Activated naive CD4-positive, alpha-beta T cell treated with anti-CD3 and anti-CD28 coated beads, Interleukin-2, amount 50 U/mL, for 72 hours (primary cell): Measurements from ENCODE around the gene SNX1. TPM values are rescaled to one million over a fixed set of nuclear protein-coding genes. Genes with fewer than 3 reads are reported as not detected.
A peak's percentile ranks its signal among the peaks of the same experiment; 100 is the strongest.

Experiments used
- ATAC-seq, 2 donors: fragments of 150-1000 bp; cut with Tn5 transposase; 2 replicates each; pipeline ENCODE4 v1.10.0; 2021; ENCODE audit warnings: mild to moderate bottlenecking in 2 of 2, moderate library complexity in 2 of 2
- DNase-seq, 2 donors: peaks; one replicate each; pipeline ENCODE4 v3.0.0; 2021 to 2022; ENCODE audit warnings: low spot score in 2 of 2
- H3K27ac Mint-ChIP-seq, 2 donors: one replicate each; pipeline ENCODE4 v1.8.0; 2022; ENCODE audit warnings: mild to moderate bottlenecking in 2 of 2, mixed read lengths in 2 of 2
- H3K36me3 Mint-ChIP-seq, 2 donors: one replicate each; pipeline ENCODE4 v1.8.0; 2022; ENCODE audit warnings: mixed read lengths in 2 of 2
- H3K9me3 Mint-ChIP-seq, 2 donors: one replicate each; pipeline ENCODE4 v1.8.0; 2022; ENCODE audit warnings: mixed read lengths in 2 of 2
- total RNA-seq, 2 donors: library from RNA; stranded (reverse); gene quantifications; one replicate each; pipeline ENCODE4 v1.2.3, GENCODE V29; 2022

SNX1 gene
- total RNA-seq, 2 donors from 2014 or later = 58.8 to 128 TPM

DNA sequence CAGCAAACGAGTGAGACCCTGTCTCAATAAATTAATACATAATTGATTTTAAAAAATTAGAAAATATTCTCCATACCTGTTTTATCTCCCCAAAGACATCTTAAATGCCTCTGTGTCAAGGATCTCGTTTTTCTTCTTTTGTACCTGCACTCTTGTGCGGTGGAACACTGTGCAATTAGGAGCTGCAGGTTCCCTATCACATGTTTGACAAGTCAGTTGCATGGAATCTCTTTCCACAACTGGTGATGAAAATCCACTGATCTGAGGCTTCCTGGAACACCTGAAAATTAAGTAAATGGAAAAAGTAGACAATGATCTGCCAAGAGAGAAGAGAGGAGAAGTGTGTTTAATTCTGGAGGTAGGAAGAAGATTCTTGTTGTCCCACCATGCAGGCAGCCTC, 52.8 kb downstream of the SNX1 start:
- Mint-ChIP-seq H3K36me3 (no peaks in the 10 kb centered on the region), H3K27ac (no peak overlapping the region), H3K9me3 (no peaks in the 10 kb centered on the region)
- no peak for ATAC-seq
- DNase-seq = no peak

DNA sequence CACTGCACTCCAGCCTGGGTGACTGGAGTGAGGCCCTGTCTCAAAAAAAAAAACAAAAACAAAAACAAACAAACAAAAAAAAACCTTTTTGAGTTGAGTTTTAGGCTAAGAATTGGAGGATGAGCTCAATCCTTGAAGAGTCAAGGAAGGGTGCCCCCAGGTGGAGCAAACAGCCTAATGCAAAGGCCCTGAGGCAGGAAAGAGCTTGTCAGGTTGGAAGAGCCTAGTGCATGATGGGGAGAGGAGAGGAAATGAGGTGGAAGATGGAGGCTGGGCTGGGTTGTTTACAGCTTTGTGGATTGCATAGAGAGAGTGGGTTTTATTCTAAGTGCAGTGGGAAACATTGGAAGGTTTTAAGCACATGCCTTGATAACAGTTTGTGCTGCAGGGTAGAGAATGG, 53.6 kb downstream of the SNX1 start:
- no peak for DNase-seq
- ATAC-seq = no peak

GRCh38 chr15:64149893-64150578, 54.3 kb downstream of the SNX1 start:
- Mint-ChIP-seq H3K36me3 (no peaks in the 10 kb centered on the region), H3K27ac (peak overlapping the region in 1 of 2 donors; percentile 4), H3K9me3 (no peaks in the 10 kb centered on the region)
- DNase-seq (no peak), ATAC-seq (no peak)

More for the DNA sequence above, 53.6 kb downstream of the SNX1 start:
- no peaks in the 10 kb centered on the region for H3K9me3 Mint-ChIP-seq
- H3K36me3 Mint-ChIP-seq = no peaks in the 10 kb centered on the region
- H3K27ac Mint-ChIP-seq = peak overlapping the region in 1 of 2 donors; percentile 4

DNA sequence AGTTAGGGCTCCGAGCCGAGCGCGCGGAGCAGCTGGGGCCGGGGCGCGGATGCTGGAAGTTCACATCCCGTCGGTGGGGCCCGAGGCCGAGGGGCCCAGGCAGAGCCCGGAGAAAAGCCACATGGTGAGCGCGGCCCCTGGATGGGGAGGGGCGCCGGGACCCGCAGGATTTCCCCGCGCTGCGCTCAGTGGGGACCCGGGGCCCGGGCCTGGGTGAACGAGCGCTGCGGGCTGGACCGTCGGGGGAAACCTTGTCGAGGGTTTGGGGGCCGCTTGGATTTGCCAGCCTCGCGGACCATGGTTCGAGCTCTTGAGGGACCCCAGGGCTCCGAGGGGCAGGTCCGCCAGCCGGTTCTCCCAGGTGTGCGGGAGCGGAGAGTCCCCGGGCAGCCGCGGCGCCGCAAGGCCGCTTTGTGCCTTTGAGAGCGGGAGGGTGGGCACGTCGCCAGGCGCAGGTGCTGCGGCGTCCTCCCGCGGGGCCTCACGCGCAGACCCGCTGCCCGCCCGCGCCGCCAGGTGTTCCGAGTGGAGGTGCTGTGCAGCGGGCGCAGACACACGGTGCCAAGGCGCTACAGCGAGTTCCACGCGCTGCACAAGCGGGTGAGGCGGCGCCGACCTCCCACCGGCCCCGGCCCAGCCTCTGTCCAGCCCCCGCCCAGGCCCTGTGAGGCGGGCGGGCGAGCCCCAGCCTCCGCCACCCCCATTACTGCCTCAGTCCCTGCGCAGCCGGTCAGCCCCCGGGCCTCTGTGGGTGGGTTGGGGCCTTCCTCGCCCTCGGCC, 56.1 kb downstream of the SNX1 start, which contains the start of gene SNX22:
Gene SNX22 (plus strand): TSS at position 5 of the 780 bp plus-strand sequence. CDS start 45 bp downstream, at position 50.
- no peaks in the 10 kb centered on the region for H3K9me3 Mint-ChIP-seq
- DNase-seq = peak in 1 of 2 donors; percentile 30
- peak; percentile 2 to 19 for ATAC-seq
- no peak within 1 kb of the TSS for H3K27ac Mint-ChIP-seq
- H3K36me3 Mint-ChIP-seq = no peaks in the 10 kb centered on the region

DNA sequence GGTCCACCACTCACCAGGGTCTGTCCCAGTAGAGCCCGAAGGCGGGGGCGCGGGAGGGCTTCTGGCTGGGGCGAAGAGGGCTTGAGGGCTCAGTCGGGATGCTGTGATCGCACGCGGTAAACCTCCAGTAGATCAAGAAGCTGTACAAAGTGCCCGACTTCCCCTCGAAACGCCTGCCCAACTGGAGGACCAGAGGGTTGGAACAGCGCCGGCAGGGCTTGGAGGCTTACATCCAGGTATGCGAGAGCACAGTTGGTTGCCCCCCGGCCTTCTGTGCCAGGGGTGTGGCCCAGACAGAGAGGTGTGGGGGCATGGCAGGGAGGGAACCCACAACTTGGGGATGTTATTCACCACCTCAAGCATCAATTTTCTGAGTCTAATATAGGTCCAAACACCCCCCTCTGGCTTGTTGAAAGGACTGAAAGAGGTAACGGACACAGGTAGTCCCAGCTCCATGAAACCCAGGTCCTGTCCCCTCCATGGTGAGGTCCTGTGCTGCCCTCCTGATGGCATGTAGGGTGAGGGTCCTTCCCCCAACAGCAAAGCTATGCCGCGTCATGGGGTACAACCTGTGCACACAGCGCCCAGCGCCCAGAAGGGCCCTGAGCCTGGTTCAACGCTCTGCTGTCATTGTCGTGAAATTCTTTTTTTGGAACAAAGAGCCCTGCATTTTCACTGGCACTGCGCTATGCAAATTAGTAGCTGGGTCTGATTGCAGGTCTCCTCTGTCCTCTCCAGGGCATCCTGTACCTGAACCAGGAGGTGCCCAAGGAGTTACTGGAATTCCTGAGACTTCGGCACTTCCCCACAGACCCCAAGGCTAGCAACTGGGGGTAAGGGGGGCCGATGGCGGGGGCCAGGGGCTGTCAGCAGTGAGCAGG, 57.0 kb downstream of the SNX1 start:
- peaks cover 0 to under 1% of the 10 kb centered on the region in 2 donors for H3K36me3 Mint-ChIP-seq
- ATAC-seq (no peak), DNase-seq (peak in 1 of 2 donors; percentile 21)
- H3K9me3 Mint-ChIP-seq = no peaks in the 10 kb centered on the region
- H3K27ac Mint-ChIP-seq = no peak overlapping the region

- no peaks in the 10 kb centered on the region for H3K9me3 Mint-ChIP-seq
- H3K36me3 Mint-ChIP-seq = peaks cover 6 to 10% of the 10 kb centered on the region in 2 donors
- DNase-seq = peak; percentile 87 to 97
- H3K27ac Mint-ChIP-seq = peak overlapping the region in 1 of 2 donors; percentile 36
- peak; percentile 77 to 90 for ATAC-seq
Measured at GRCh38 chr15:64153480-64154367, 57.9 kb downstream of the SNX1 start.

DNA sequence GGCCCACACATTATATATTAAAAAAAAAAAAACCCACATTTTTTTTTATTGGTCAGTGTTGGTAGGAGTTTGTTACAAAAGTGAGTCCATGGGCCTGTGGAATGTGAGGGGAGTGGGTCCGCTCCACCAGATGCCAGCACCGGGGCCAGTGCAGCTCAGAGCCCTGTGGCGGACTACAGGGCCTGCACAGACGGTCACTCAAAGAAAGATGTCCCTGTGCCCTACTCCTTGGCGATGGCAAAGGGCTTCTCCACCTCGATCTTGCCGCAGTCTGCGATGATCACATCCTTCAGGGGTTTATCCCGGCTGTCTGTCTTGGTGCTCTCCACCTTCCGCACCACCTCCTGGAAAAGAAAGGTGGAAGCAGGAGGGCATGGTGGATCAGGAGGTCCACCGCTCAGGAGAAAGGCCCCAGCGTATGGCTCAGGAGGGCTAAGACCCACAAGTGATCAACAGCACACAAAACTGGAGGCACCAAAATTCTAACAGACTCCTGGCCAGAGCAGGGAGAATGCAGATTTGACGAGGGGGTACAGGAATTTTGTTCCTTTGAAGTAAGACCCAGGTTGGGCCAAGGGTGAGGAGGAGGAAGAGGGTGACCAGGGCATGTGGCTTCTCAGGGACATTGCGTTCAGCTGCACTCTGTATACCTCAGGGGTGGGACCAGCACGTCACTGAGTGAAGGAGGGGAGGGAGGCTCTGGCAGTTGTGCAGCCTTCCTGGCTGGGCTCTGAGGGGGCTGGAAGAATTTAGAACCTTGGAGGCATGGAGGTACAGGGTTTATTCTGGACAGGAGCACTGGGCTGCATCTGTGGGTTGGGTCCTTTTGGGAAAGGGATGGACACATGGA, 60.2 kb downstream of the SNX1 start:
- Mint-ChIP-seq H3K36me3 (peaks cover 18 to 23% of the 10 kb centered on the region in 2 donors), H3K9me3 (no peaks in the 10 kb centered on the region), H3K27ac (no peak overlapping the region)
- DNase-seq (no peak), ATAC-seq (no peak)

- ATAC-seq (no peak), DNase-seq (no peak)
- peaks cover 22 to 25% of the 10 kb centered on the region in 2 donors for H3K36me3 Mint-ChIP-seq
- no peaks in the 10 kb centered on the region for H3K9me3 Mint-ChIP-seq
- peak overlapping the region in 1 of 2 donors; percentile 55 for H3K27ac Mint-ChIP-seq
Measured at GRCh38 chr15:64156652-64157331, 61.0 kb downstream of the SNX1 start.

DNA sequence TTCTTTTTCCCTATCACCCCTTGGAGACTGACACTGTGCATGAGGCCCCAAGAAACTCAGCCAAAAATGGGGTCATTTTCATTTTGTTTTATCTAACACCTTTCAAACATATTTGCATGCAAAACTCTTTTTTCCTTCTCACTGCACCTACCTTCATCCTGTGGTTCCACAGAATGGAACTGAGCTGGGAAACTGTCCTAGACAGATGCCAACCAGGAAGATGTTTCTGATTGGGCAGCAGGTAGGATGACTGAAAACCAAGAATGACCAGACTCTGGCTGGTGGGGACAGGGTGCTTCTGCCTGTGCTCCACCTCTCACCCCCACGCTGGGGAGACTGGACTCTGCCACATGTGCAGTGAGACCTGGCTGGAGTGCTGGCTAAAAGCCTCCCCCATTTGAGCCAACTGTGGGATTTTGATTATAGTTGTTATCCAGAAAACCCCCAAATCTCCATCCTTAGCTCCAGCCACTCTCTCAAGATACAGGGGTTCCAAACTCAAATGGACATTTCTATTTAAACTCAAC, 61.9 kb downstream of the SNX1 start:
- H3K36me3 Mint-ChIP-seq = peaks cover 27 to 31% of the 10 kb centered on the region in 2 donors
- H3K27ac Mint-ChIP-seq = peak overlapping the region; percentile 48 to 88
- no peak for ATAC-seq
- H3K9me3 Mint-ChIP-seq = no peaks in the 10 kb centered on the region
- DNase-seq = no peak

DNA sequence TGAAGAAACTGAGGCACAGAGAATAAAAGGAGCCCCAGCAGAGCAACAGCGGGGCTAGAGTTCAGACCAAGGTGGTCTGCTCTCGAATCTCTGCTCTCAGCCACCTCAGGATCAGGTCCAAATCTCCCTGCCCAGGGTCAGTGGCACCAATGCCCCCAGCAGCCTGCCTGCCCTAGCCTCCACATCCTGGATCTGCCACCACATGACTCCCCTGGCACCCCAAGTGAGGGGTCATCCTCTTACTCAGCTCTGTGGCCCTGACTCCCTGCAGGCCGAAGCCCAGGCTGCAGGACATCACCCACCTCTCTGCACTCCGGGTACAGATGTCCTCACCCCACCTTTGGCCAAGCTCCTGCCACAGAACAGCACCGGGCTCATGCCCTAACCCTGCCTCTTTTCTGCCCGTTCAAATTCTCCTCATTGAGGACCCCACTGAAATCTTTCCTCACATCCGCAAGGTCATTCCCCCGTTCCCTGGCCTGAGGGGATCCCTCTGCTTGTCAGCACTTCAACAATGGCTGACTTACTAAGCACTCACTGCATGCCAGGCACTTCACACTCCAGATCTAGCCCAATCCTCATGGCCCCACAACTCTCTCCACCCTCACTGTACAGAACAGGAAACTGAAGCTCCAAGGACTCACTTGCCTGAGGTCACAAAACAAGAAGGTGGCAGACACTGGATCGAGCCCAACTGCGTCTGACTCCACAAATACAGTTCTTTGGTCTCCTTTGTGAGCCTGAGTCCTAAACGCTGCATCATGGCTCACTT, 62.8 kb downstream of the SNX1 start:
- no peaks in the 10 kb centered on the region for H3K9me3 Mint-ChIP-seq
- ATAC-seq (no peak), DNase-seq (no peak)
- peak overlapping the region; percentile 48 to 88 for H3K27ac Mint-ChIP-seq
- H3K36me3 Mint-ChIP-seq = peaks cover 27 to 34% of the 10 kb centered on the region in 2 donors

DNA sequence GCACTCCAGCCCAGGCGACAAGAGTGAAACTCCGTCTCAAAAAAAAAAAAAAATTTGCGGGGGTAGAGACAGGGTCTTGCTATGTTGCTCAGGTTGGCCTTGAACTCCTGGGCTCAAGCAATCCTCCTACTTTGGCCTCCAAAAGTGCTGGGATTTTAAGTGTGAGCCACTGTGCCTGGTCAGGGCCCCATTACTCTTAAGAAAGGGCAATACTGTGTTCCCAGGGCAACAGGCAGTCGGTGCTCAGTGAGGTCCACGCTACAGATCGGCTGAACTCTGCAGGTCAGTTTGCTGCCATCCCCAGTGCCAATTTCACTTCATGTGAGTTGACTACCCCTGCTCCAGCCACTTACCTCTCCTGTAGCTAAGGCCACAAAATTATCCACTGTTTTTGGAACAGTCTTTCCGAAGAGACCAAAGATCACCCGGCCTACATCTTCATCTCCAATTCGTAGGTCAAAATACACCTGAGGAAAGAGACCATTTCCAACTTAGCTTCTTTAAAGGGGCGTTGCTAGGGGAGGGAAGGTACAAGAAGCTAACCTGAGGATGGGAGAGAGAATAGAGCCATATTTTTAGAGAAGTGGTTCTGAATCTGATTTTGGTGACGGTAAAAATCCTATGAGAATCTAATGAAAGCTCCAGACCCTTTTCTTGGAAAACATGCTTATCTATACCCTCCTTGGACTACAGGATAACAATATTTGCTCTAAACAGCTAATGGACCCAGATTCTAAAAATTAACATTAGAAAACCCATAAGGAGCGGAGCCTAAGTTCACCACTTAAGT, 66.1 kb downstream of the SNX1 start:
- DNase-seq = no peak
- Mint-ChIP-seq H3K27ac (peak overlapping the region; percentile 92 to 98), H3K9me3 (no peaks in the 10 kb centered on the region), H3K36me3 (peaks cover 27 to 37% of the 10 kb centered on the region in 2 donors)
- ATAC-seq = no peak

DNA sequence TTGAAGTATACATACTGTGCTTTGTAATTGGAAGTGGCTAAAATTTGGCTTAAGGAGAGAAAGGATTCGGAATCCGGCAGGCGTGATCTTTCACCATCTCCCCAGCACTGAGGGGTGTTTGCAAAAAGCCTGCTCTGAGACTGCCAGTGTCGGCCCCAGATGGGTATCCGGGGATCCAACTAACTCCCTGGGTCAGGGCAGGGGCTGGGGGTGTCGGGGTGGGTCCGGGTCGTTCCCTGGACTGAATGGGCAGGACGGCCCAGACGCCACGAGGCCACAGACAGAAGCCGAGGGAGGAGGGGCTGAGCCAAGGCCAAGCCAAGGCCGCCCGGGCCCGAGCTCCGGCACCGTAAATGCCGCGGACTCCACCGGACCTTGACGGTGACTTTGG, 66.7 kb downstream of the SNX1 start:
- Mint-ChIP-seq H3K36me3 (peaks cover 27 to 37% of the 10 kb centered on the region in 2 donors), H3K9me3 (no peaks in the 10 kb centered on the region), H3K27ac (peak overlapping the region; percentile 92 to 98)
- DNase-seq (no peak), ATAC-seq (peak; percentile 26 to 28)
